WTC11 (cell line): ENCODE data around the gene GRIK5. TPM values are rescaled to one million over a fixed set of nuclear protein-coding genes. Genes with fewer than 3 reads are reported as not detected.

Experiments used
- ATAC-seq: fragments of 200-7000 bp; cut with Tn5 transposase; 2 replicates; pipeline ENCODE4 v1.10.0; 2021; ENCODE audit warnings: mild to moderate bottlenecking, moderate library complexity
- CTCF ChIA-PET: fragments of 300-600 bp; sonication (Branson Sonifier 250); formaldehyde crosslinking; loops from one replicate; lab custom pipeline; 2021; ENCODE audit warnings: antibody characterized with exemption; lab: Charles Lee
- POLR2A ChIA-PET: fragments of 350-600 bp; sonication (Branson Sonifier 250); formaldehyde crosslinking; loops from one replicate; lab custom pipeline; 2021; ENCODE audit warnings: antibody characterized with exemption; lab: Charles Lee
- DNase-seq: peaks from one replicate; pipeline ENCODE4 v3.0.0; 2021; ENCODE audit warnings: low spot score
- H3K27ac Mint-ChIP-seq: 2 replicates; pipeline ENCODE4 v1.8.0; 2021; ENCODE audit warnings: mixed read lengths
- H3K27me3 Mint-ChIP-seq: 2 replicates; pipeline ENCODE4 v1.8.0; 2021; ENCODE audit warnings: low read depth, mild to moderate bottlenecking, moderate library complexity, mixed read lengths
- H3K36me3 Mint-ChIP-seq: 2 replicates; pipeline ENCODE4 v1.8.0; 2021; ENCODE audit warnings: mixed read lengths
- H3K4me1 Mint-ChIP-seq: 2 replicates; pipeline ENCODE4 v1.8.0; 2022; ENCODE audit warnings: mixed read lengths
- H3K4me3 Mint-ChIP-seq: 2 replicates; pipeline ENCODE4 v1.8.0; 2021; ENCODE audit warnings: mild to moderate bottlenecking, moderate library complexity, mixed read lengths
- H3K9me3 Mint-ChIP-seq: 2 replicates; pipeline ENCODE4 v1.8.0; 2021; ENCODE audit warnings: mixed read lengths
- ELF4 ChIP-seq: sonication (generic); formaldehyde crosslinking; IDR thresholded peaks from 2 replicates; pipeline ENCODE4 v1.8.1; 2022; ENCODE audit warnings: low read depth, mild to moderate bottlenecking, moderate library complexity, missing genetic modification reagents
- ESRRA ChIP-seq: sonication (generic); formaldehyde crosslinking; IDR thresholded peaks from 2 replicates; pipeline ENCODE4 v1.8.1; 2022; ENCODE audit warnings: mild to moderate bottlenecking, missing genetic modification reagents, borderline replicate concordance
- FOXK1 ChIP-seq: sonication (generic); formaldehyde crosslinking; IDR thresholded peaks from 2 replicates; pipeline ENCODE4 v1.8.0; 2022; ENCODE audit warnings: mild to moderate bottlenecking, moderate library complexity, missing genetic modification reagents
- GRHL2 ChIP-seq: fragments of 250-450 bp; sonication (Bioruptor Pico); IDR thresholded peaks from 2 replicates; pipeline ENCODE4 v1.8.0; 2022; ENCODE audit warnings: mild to moderate bottlenecking, moderate library complexity; ENCODE audit not compliant: insufficient replicate concordance, severe bottlenecking
- IRF2 ChIP-seq: sonication (generic); formaldehyde crosslinking; IDR thresholded peaks from 2 replicates; pipeline ENCODE4 v1.8.0; 2022; ENCODE audit warnings: low read depth, missing genetic modification reagents, borderline replicate concordance
- KAT7 ChIP-seq: sonication (generic); formaldehyde crosslinking; IDR thresholded peaks from 2 replicates; pipeline ENCODE4 v1.8.1; 2023; ENCODE audit warnings: missing genetic modification reagents, mild to moderate bottlenecking, borderline replicate concordance
- MYBL2 ChIP-seq: sonication (generic); formaldehyde crosslinking; IDR thresholded peaks from 2 replicates; pipeline ENCODE4 v1.8.1; 2023; ENCODE audit warnings: mild to moderate bottlenecking, moderate library complexity, missing genetic modification reagents
- OVOL2 ChIP-seq: fragments of 250-450 bp; sonication (Bioruptor Pico); IDR thresholded peaks from 2 replicates; pipeline ENCODE4 v1.9.0; 2021; ENCODE audit warnings: mild to moderate bottlenecking, borderline replicate concordance
- PRRX2 ChIP-seq: fragments of 250-450 bp; sonication (Bioruptor Pico); IDR thresholded peaks from 2 replicates; pipeline ENCODE4 v1.8.0; 2021; ENCODE audit warnings: mild to moderate bottlenecking
- SMAD4 ChIP-seq: sonication (generic); formaldehyde crosslinking; IDR thresholded peaks from 2 replicates; pipeline ENCODE4 v1.8.0; 2022; ENCODE audit warnings: mild to moderate bottlenecking, missing genetic modification reagents
- ZNF138 ChIP-seq: sonication (generic); formaldehyde crosslinking; conservative IDR thresholded peaks from 2 replicates; pipeline ENCODE4 v1.8.1; 2022; ENCODE audit warnings: mild to moderate bottlenecking, moderate library complexity, missing genetic modification reagents
- ZNF263 ChIP-seq: sonication (generic); formaldehyde crosslinking; IDR thresholded peaks from 2 replicates; pipeline ENCODE4 v1.8.1; 2022; ENCODE audit warnings: low read depth, mild to moderate bottlenecking, moderate library complexity, missing genetic modification reagents
- ZNF396 ChIP-seq: fragments of 250-450 bp; sonication (Bioruptor Pico); IDR thresholded peaks from 2 replicates; pipeline ENCODE4 v1.8.0; 2021; ENCODE audit warnings: mild to moderate bottlenecking, moderate library complexity, borderline replicate concordance
- ZNF671 ChIP-seq: fragments of 250-450 bp; sonication (Bioruptor Pico); IDR thresholded peaks from 2 replicates; pipeline ENCODE4 v1.8.0; 2021; ENCODE audit warnings: mild to moderate bottlenecking
- total RNA-seq: library from RNA; stranded (reverse); gene quantifications from 3 replicates; pipeline ENCODE4 v1.2.3, GENCODE V29; 2021
- TF ChIP-seq, protein P1 (sequence below): sonication (generic); formaldehyde crosslinking; IDR thresholded peaks from 2 replicates; pipeline ENCODE4 v1.8.1; 2023; ENCODE audit warnings: mild to moderate bottlenecking, moderate library complexity, missing genetic modification reagents
- TF ChIP-seq, protein P2 (sequence below): sonication (generic); formaldehyde crosslinking; IDR thresholded peaks from 2 replicates; pipeline ENCODE4 v1.8.1; 2022; ENCODE audit warnings: low read depth, mild to moderate bottlenecking, moderate library complexity, missing genetic modification reagents, borderline replicate concordance
- TF ChIP-seq, protein P3 (sequence below): sonication (generic); formaldehyde crosslinking; IDR thresholded peaks from 2 replicates; pipeline ENCODE4 v1.8.1; 2023; ENCODE audit warnings: mild to moderate bottlenecking, missing genetic modification reagents, borderline replicate concordance
- TF ChIP-seq, protein P4 (sequence below): sonication (generic); formaldehyde crosslinking; IDR thresholded peaks from 2 replicates; pipeline ENCODE4 v1.8.1; 2022; ENCODE audit warnings: low read depth, missing genetic modification reagents, borderline replicate concordance
- TF ChIP-seq, protein P5 (sequence below): fragments of 250-450 bp; sonication (Bioruptor Pico); IDR thresholded peaks from 2 replicates; pipeline ENCODE4 v1.9.0; 2021; ENCODE audit warnings: mild to moderate bottlenecking
- TF ChIP-seq, protein P6 (sequence below): fragments of 250-450 bp; sonication (Bioruptor Pico); conservative IDR thresholded peaks from 2 replicates; pipeline ENCODE4 v1.9.0; 2021; ENCODE audit warnings: mild to moderate bottlenecking
- TF ChIP-seq, protein P7 (sequence below): fragments of 250-450 bp; sonication (Bioruptor Pico); IDR thresholded peaks from 2 replicates; pipeline ENCODE4 v1.9.0; 2021; ENCODE audit warnings: mild to moderate bottlenecking

GRIK5 gene
- total RNA-seq, 1 experiment from 2014 or later: 52.3 TPM

DNA sequence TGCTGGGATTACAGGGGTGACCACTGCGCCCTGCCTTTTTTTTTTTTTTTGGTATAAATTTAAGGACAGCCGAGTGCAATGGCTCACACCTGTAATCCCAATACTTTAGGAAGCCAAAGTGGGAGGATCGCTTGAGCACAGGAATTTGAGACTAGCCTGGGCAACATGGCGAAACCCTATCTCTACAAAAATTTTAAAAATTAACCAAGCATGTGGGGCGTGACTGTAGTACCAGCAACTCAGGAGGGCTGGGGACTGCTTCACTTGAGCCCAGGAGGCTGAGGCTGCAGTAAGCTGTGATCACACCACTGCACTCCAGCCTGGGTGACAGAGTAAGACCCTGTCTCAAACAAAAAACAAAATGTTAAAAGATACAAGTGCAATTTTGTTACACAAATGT lies 27.5 kb upstream of the GRIK5 start:
- CTCF ChIA-PET: interaction anchor here (0.7 to 0.8 kb wide), 3 partner anchors 16 to 203 kb away, joined by 3 to 5 read pairs (median 5); no protein-coding TSS in a partner anchor
- TF ChIP-seq MYBL2 (no peak), OVOL2 (CRISPR knock-in tag) (no peak), KAT7 (no peak), SMAD4 (CRISPR knock-in tag) (no peak), ELF4 (CRISPR knock-in tag) (no peak), GRHL2 (CRISPR knock-in tag) (no peak), ZNF671 (CRISPR knock-in tag) (no peak), PRRX2 (CRISPR knock-in tag) (no peak)
- TF ChIP-seq, protein P1, sequence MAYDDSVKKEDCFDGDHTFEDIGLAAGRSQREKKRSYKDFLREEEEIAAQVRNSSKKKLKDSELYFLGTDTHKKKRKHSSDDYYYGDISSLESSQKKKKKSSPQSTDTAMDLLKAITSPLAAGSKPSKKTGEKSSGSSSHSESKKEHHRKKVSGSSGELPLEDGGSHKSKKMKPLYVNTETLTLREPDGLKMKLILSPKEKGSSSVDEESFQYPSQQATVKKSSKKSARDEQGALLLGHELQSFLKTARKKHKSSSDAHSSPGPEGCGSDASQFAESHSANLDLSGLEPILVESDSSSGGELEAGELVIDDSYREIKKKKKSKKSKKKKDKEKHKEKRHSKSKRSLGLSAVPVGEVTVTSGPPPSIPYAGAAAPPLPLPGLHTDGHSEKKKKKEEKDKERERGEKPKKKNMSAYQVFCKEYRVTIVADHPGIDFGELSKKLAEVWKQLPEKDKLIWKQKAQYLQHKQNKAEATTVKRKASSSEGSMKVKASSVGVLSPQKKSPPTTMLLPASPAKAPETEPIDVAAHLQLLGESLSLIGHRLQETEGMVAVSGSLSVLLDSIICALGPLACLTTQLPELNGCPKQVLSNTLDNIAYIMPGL: no peak
- TF ChIP-seq, protein P2, sequence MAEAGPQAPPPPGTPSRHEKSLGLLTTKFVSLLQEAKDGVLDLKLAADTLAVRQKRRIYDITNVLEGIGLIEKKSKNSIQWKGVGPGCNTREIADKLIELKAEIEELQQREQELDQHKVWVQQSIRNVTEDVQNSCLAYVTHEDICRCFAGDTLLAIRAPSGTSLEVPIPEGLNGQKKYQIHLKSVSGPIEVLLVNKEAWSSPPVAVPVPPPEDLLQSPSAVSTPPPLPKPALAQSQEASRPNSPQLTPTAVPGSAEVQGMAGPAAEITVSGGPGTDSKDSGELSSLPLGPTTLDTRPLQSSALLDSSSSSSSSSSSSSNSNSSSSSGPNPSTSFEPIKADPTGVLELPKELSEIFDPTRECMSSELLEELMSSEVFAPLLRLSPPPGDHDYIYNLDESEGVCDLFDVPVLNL: no peak
- TF ChIP-seq, protein P3, sequence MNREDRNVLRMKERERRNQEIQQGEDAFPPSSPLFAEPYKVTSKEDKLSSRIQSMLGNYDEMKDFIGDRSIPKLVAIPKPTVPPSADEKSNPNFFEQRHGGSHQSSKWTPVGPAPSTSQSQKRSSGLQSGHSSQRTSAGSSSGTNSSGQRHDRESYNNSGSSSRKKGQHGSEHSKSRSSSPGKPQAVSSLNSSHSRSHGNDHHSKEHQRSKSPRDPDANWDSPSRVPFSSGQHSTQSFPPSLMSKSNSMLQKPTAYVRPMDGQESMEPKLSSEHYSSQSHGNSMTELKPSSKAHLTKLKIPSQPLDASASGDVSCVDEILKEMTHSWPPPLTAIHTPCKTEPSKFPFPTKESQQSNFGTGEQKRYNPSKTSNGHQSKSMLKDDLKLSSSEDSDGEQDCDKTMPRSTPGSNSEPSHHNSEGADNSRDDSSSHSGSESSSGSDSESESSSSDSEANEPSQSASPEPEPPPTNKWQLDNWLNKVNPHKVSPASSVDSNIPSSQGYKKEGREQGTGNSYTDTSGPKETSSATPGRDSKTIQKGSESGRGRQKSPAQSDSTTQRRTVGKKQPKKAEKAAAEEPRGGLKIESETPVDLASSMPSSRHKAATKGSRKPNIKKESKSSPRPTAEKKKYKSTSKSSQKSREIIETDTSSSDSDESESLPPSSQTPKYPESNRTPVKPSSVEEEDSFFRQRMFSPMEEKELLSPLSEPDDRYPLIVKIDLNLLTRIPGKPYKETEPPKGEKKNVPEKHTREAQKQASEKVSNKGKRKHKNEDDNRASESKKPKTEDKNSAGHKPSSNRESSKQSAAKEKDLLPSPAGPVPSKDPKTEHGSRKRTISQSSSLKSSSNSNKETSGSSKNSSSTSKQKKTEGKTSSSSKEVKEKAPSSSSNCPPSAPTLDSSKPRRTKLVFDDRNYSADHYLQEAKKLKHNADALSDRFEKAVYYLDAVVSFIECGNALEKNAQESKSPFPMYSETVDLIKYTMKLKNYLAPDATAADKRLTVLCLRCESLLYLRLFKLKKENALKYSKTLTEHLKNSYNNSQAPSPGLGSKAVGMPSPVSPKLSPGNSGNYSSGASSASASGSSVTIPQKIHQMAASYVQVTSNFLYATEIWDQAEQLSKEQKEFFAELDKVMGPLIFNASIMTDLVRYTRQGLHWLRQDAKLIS: no peak
- TF ChIP-seq, protein P4, sequence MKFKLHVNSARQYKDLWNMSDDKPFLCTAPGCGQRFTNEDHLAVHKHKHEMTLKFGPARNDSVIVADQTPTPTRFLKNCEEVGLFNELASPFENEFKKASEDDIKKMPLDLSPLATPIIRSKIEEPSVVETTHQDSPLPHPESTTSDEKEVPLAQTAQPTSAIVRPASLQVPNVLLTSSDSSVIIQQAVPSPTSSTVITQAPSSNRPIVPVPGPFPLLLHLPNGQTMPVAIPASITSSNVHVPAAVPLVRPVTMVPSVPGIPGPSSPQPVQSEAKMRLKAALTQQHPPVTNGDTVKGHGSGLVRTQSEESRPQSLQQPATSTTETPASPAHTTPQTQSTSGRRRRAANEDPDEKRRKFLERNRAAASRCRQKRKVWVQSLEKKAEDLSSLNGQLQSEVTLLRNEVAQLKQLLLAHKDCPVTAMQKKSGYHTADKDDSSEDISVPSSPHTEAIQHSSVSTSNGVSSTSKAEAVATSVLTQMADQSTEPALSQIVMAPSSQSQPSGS: no peak
- TF ChIP-seq, protein P5, sequence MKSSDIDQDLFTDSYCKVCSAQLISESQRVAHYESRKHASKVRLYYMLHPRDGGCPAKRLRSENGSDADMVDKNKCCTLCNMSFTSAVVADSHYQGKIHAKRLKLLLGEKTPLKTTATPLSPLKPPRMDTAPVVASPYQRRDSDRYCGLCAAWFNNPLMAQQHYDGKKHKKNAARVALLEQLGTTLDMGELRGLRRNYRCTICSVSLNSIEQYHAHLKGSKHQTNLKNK (CRISPR knock-in tag): no peak

DNA sequence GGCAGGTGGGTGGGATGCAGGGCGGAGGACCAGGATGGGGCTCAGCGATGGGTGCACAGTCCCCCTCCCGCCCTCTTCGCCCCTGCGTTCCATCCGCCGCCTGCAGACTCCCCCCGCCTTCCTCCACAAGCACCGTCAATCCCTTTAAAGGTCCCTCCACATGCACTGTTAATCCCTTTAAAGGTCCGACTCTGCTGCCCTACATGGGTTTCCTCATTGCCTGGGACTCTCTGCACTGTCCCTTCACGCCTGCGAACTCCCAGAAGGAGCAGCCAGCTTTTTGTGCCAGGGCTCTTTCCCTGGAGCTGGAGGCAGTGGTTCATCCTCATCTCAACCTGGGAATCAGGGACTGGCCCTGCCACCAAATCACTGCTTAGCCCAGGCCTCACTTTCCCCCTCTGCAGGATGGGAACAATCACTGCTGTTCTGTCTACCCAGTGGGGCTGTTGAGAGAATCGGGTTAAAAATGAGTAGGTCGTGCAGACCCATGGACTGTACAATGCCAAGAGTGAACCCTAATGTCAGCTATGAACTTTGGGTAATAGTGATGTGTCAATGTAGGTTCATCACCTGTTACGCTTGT lies 26.3 kb upstream of the GRIK5 start:
- H3K36me3 Mint-ChIP-seq: no peaks in the 10 kb centered on the region
- H3K4me1 Mint-ChIP-seq: peaks cover 15% of the 10 kb centered on the region
- peaks cover 20% of the 10 kb centered on the region for H3K27me3 Mint-ChIP-seq
- ATAC-seq (peak; percentile 9), DNase-seq (no peak)
- no peaks in the 10 kb centered on the region for H3K9me3 Mint-ChIP-seq
- CTCF ChIA-PET: interaction anchor here (0.7 to 1.9 kb wide), 18 partner anchors 11 to 334 kb away, joined by 3 to 13 read pairs (median 4); partner anchors contain the start of gene RABAC1
- peak overlapping the region; percentile 65 for H3K4me3 Mint-ChIP-seq
- POLR2A ChIA-PET: interaction anchor here (0.9 kb wide), 1 partner anchor 20 kb away, joined by 4 read pairs; the partner anchor contains the start of gene ZNF574
- no peak overlapping the region for H3K27ac Mint-ChIP-seq
- TF ChIP-seq ESRRA (CRISPR knock-in tag) (no peak), ZNF263 (no peak), ZNF396 (CRISPR knock-in tag) (no peak), FOXK1 (no peak; the same call in 1 of the 2 replicates), IRF2 (CRISPR knock-in tag) (no peak), ZNF138 (CRISPR knock-in tag) (no peak)
- TF ChIP-seq, protein P6, sequence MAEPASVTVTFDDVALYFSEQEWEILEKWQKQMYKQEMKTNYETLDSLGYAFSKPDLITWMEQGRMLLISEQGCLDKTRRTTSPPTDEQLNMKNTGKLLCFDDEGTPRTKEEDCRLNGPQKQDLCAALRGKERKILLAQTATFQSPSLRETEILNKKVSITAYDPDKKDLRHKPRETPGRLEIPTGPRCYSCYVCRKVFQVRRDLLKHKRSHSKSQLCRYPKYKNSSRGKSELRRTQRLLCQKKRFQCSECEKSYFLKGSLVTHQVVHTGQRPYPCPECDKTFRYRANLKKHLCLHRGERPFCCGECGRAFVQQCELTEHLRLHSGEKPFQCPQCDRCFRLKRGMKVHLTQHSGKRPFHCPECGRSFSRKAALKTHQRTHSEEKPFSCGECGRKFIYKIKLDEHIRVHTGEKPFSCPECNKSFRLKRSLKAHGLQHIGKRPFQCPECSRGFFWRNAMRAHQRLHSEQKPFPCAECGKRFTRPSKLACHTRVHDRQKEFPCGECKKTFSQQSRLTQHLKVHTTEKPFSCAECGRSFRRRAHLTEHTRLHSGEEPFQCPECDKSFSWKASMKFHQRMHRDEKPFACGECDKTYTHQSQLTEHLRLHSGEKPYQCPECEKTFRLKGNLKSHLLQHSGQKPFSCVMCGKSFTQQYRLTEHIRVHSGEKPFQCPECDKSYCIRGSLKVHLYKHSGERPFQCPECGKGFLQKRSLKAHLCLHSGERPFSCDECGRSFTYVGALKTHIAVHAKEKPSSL (CRISPR knock-in tag): no peak
- TF ChIP-seq, protein P7, sequence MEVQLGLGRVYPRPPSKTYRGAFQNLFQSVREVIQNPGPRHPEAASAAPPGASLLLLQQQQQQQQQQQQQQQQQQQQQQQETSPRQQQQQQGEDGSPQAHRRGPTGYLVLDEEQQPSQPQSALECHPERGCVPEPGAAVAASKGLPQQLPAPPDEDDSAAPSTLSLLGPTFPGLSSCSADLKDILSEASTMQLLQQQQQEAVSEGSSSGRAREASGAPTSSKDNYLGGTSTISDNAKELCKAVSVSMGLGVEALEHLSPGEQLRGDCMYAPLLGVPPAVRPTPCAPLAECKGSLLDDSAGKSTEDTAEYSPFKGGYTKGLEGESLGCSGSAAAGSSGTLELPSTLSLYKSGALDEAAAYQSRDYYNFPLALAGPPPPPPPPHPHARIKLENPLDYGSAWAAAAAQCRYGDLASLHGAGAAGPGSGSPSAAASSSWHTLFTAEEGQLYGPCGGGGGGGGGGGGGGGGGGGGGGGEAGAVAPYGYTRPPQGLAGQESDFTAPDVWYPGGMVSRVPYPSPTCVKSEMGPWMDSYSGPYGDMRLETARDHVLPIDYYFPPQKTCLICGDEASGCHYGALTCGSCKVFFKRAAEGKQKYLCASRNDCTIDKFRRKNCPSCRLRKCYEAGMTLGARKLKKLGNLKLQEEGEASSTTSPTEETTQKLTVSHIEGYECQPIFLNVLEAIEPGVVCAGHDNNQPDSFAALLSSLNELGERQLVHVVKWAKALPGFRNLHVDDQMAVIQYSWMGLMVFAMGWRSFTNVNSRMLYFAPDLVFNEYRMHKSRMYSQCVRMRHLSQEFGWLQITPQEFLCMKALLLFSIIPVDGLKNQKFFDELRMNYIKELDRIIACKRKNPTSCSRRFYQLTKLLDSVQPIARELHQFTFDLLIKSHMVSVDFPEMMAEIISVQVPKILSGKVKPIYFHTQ: no peak

More for the DNA sequence above, 27.5 kb upstream of the GRIK5 start:
- ATAC-seq: no peak
- H3K27ac Mint-ChIP-seq: no peak overlapping the region
- no peak for DNase-seq
- peaks cover 13% of the 10 kb centered on the region for H3K4me1 Mint-ChIP-seq
- peaks cover 20% of the 10 kb centered on the region for H3K27me3 Mint-ChIP-seq
- POLR2A ChIA-PET: interaction anchor here (0.7 kb wide), 1 partner anchor 21 kb away, joined by 7 read pairs; no protein-coding TSS in a partner anchor
- H3K36me3 Mint-ChIP-seq: no peaks in the 10 kb centered on the region
- H3K9me3 Mint-ChIP-seq: no peaks in the 10 kb centered on the region
- no peak overlapping the region for H3K4me3 Mint-ChIP-seq
